Astrocyte of the cerebellum (primary cell): ENCODE data around the gene LDLRAP1.

Experiments used
- DNase-seq: peaks from one replicate; pipeline ENCODE4 v3.0.0-alpha.2; 2011; ENCODE audit warnings: low read depth
- H3K4me3 ChIP-seq: 2 replicates; pipeline ENCODE4 v1.5.1; 2011; ENCODE audit warnings: mild to moderate bottlenecking, low read depth, low read length, moderate library complexity
- CTCF ChIP-seq: IDR thresholded peaks from 2 replicates; pipeline ENCODE4 v1.5.1; 2012; ENCODE audit warnings: low read length, low read depth, moderate library complexity, mild to moderate bottlenecking; ENCODE audit errors: missing control alignments
- in situ Hi-C: cut with HindIII; loops from 2 replicates; pipeline ENCODE4 v1.10.0; 2017; ENCODE audit warnings: low sequenced_read_pairs

LDLRAP1 gene

DNA sequence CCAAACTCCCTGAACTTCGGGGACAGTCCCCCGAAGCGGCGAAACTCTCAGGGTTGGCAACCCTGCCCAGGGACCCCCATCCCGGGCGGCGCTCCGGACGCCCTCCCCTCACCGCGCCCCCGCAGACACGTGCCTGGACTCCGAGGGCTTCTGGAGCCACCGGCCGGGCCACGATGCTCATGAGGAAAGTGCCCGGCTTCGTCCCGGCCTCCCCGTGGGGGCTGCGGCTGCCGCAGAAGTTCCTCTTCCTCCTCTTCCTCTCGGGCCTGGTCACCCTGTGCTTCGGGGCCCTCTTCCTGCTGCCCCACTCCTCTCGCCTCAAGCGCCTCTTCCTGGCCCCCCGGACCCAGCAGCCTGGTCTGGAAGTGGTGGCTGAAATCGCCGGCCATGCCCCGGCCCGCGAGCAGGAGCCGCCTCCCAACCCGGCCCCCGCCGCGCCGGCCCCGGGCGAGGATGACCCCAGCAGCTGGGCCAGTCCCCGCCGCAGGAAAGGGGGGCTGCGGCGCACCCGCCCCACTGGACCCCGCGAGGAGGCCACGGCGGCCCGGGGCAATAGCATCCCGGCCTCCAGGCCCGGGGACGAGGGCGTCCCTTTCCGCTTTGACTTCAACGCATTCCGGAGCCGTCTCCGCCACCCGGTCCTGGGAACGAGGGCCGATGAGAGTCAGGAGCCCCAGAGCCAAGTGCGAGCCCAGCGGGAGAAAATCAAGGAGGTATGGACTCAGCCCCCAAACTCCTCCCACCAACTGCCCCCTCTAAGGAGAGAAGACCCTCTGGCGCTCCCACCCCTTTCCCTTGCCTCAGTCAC lies 74.4 kb downstream of the LDLRAP1 start:
- in situ Hi-C loops, result no loop called here
- no peak for DNase-seq
- peak overlapping the region; percentile 52 for H3K4me3 ChIP-seq
- no peak for TF ChIP-seq CTCF

- H3K4me3 ChIP-seq, result no peak overlapping the region
- DNase-seq, result no peak
- TF ChIP-seq CTCF, result no peak
- in situ Hi-C loops, result no loop called here
Measured at GRCh38 chr1:25618433-25618808, 75.0 kb downstream of the LDLRAP1 start.
